GM18508 (cell line): ENCODE results near the gene BNC2.

Experiments used
- ATAC-seq: cut with Tn5 transposase; IDR thresholded peaks from one replicate; pipeline ENCODE4 v1.9.1; 2021; ENCODE audit warnings: moderate number of reproducible peaks; ENCODE audit not compliant: insufficient read depth, unreplicated experiment

Gene BNC2

GRCh38 chr9:16869882-16870595 is 431 bp downstream of the BNC2 start:
- no peak for ATAC-seq

DNA sequence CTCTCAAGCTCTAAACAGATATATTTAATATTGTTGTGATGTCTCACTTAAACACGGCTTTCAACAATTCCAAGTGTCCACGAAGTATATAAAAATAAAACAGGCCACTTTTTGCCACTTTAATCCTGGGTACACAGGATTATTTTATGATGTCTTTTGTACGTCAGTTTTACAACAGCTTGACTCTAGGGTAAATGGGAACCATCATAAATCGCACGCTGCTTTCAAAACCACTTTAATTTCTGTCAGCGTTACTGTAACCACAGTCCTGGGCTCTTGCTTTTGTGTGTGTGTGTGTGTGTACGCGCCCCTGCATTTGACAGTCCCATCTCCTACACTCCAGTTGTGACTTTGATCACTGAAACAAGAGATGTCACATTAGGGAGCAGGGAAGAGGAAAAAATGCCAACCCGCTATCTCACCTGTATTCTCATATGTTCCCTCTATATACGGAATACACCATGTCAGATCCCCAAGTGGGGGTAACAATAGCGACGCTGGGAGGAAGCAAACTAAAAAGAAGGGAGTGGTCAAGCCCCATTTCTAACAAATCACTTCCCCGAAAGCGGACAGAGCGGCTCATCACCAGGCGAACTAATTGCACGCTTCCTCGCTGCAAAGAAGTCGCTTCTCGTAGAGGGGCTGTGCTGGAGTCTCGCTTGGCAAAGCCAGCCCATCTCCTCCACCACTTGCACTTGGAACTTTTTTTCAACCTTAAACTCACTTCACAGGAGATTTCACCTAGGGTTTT is 1.2 kb downstream of the BNC2 start:
- ATAC-seq = no peak

DNA sequence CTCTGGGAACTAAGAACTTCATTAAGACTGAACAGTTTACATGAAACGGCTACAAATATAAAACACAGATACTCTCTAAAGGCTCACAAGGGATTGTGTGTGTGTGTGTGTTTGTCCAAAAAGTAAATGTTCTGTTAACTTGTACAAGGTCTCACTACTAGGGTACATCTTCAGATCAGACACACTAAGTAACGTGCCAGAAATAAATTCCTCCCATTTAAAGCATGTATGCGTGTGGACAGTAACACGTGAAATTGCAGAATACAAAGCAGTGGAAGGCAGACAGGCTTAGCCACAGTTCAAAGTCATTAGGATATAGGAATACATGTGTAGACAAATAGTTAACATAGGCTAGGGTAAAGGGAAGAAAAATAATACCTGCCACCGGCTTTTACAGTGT is 1.8 kb downstream of the BNC2 start:
- ATAC-seq = no peak

GRCh38 chr9:16867576-16868311 is 2.7 kb downstream of the BNC2 start:
- no peak for ATAC-seq

- ATAC-seq = no peak
Observed at GRCh38 chr9:16866587-16866986, 3.9 kb downstream of the BNC2 start.

DNA sequence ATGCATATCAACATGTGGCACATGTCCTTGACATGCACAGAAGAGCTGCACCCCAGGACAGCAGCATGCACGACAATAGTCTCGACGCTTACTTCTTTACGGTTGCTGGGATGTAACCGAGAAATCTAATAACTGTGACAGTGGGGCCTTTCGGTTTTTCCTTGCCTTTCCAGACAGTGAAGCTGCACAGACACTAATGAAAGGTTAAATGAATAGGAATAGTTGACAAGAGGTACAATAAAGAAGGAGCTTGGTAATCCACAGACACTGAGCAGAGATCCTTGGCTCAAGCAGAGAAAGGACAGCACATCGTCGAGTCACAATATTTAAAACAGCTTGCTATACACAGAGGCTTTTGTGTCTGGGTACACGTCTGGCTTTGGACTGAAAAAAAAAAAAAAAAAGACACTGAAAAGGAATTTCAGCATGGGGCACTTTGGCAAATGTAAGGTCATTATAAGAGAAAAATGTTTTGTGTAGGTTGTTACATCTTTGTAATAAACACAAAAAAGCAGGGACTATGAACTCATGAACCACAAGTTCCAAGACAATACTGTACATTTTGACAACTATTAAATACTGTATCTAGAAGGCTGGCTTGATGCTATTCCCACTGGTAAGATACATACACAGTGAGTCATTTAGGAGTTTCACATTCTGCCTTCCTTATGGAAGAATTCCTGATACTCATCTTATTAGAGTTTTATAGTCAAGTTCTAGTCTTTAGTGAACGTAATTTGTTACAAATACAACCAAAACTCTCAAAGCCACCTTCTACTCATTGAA is 5.6 kb downstream of the BNC2 start:
- ATAC-seq = no peak

DNA sequence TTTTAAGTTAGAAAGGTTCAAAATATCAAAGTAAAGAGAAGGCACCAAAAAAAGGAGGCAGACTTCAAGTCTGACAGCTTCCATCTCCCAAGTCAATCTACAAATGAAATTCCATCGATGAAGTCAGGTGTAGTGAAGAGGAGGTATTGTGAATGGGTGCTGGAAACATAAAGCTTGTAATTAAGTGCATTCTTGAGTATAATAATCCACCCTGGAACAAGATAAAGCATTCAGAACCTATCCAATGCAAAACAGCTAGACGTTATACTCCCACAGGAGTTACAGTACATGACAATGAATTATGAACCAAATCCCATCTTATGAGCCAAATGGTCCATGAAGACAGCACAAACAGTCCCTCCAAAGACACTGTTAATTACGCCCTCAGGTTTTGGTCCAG is 22.3 kb downstream of the BNC2 start:
- no peak for ATAC-seq

DNA sequence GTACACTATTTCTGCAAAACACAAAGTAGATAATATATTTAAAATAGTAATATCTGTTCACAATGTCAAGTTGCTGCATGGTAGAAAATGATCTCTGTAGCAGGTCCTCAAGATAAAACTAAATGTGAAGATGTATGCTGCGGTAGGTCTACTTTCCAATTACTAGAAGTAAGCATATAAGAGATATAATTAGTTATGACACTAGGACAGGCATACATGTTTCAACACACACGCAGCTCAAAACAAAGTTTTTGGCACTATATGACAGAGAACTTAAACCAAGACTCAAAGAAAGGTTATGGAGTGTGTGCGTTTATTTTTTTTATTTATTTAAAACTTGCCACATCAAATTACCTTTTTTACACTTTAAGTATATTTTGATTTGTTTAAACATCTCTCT is 23.5 kb downstream of the BNC2 start:
- ATAC-seq = no peak

- no peak for ATAC-seq
Observed at GRCh38 chr9:16846367-16846766, 24.1 kb downstream of the BNC2 start.

GRCh38 chr9:16834817-16835216 is 35.7 kb downstream of the BNC2 start:
- no peak for ATAC-seq

DNA sequence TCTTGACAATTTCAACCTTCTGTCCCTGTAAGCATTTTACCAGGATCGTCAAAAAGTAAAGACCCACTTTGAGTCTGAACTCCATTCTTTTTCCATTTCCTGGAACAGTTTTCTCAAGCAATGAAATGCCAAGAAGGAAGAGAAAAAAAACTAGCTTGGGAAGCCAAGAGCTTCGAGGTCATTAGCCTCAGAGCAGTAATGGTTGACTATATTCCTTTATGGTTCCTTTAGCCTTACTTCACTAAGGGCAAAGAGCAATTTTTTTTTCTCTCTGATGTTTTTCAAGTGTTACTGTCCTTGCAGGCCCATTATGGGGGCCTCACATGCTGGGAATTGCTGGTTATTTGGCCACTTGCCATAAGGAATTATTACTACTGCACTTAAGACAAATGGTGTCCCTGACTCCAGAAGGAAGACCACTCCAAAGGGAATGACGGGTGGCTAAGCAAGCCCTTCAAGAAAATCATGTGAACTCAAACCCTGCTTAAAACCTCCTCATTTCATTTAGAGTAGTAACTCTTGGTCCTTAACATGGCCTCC is 37.1 kb downstream of the BNC2 start:
- no peak for ATAC-seq

GRCh38 chr9:16832101-16832500 is 38.4 kb downstream of the BNC2 start:
- no peak for ATAC-seq

DNA sequence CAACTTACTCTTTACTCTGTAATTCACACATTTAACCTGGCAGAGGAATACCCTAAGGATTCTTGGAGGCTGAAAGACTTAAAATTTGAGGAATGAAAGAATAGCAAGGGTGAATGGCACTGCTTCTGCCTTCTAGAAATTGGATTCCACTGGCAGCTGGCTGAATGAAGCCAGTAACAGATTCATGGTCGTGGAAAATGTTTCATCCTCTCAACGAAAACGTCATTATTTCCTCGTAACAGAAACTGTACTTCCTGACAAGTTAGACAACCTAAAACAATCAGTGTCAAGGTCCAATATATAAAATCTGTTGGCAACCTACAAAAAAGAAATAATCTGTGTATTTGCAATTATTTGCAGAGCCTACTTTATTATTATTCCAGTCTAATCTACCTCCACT is 39.7 kb downstream of the BNC2 start:
- ATAC-seq = no peak

- no peak for ATAC-seq
Observed at GRCh38 chr9:16828340-16829281, 41.9 kb downstream of the BNC2 start.

DNA sequence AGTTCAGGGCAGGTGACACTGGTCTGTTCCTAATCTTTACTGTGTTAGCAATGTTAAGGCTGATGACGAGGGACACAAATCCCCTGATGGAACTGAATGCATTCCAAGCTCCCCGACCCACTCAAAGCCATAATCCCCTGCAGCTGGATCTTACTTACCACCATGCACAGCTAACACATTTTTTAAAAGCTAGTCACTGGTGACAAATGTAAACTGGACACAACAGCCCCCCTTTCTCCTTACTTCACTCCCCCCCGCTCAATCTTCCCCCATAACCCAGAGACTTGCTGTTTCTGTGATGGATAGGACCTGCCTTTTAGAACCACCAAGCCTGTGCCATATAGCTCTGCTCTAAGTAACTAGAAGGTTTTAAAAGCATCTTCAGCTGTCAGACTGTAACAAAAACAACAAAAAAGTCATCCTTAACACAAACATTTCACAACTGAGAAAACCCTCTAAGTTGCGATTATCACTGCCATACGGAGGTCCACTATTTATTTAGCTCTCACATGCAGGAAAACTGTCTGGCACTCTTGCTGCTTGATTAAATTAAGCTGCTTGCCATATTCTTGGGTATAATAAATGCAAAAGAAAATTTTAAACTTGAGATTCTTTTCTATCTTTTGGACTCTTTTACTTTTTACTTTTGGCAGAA is 44.4 kb downstream of the BNC2 start:
- ATAC-seq = no peak

DNA sequence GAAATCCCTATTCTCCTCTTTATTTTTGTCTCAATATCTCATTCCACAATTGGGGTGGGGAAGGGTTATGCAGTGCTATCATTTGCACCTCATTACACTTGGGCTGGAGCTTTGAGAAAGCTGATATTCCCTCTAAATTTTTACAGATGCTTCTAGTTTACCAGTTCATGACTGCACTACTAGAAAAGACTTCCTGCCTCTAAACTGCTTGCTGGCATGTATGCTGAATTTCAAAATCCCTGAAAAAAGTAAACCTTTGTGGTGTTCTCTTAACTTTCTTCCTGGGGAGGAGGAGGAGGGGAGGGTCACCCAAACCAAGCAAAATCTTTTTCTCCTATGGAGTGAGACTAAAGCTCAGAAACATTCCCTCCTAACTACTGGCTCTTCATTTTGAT is 45.1 kb downstream of the BNC2 start:
- ATAC-seq = no peak

- no peak for ATAC-seq
Observed at GRCh38 chr9:16824545-16825330, 45.7 kb downstream of the BNC2 start.

DNA sequence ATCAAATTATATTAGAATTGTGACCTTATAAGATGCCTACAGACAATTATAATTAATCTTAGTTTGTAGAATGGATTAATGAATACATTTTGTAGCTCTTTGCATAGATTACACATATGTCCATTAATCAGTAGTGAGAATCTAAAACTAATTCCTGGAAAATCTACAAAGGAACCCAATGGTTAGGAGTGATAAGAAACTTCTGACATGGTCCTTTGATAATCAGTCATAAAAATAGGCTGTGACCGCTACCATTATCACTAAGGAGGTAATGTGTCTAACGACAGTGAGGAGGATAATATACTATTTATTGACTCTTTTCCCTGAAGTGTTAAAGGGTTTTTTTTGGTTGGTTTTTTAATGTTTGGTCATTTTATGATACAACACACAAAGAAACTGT is 46.6 kb downstream of the BNC2 start:
- ATAC-seq = no peak
